Calu3 (cell line): Measurements from ENCODE around the gene C3AR1. TPM values are rescaled to one million over a fixed set of nuclear protein-coding genes. Genes with fewer than 3 reads are reported as not detected.

Source experiments
- BruUV-seq: library from RNA; stranded (reverse); fragments of 400-500 nt; replicated peaks from 2 replicates; lab custom pipeline; 2021; lab: Mats Ljungman, UMichigan
- CTCF ChIA-PET: fragments of 300-600 bp; sonication (Branson Sonifier 250); formaldehyde crosslinking; loops from one replicate; lab custom pipeline; 2022; ENCODE audit warnings: antibody characterized with exemption; lab: Charles Lee
- DNase-seq: peaks from one replicate; pipeline ENCODE4 v3.0.0; 2022
- H3K27ac Mint-ChIP-seq: one replicate; pipeline ENCODE4 v1.8.0; 2022; ENCODE audit warnings: mixed read lengths; ENCODE audit not compliant: unreplicated experiment
- H3K27me3 Mint-ChIP-seq: one replicate; pipeline ENCODE4 v1.8.0; 2022; ENCODE audit warnings: mixed read lengths; ENCODE audit not compliant: unreplicated experiment
- H3K36me3 Mint-ChIP-seq: one replicate; pipeline ENCODE4 v1.8.0; 2022; ENCODE audit warnings: mild to moderate bottlenecking, moderate library complexity, mixed read lengths; ENCODE audit not compliant: insufficient read depth, unreplicated experiment
- H3K4me1 Mint-ChIP-seq: one replicate; pipeline ENCODE4 v1.8.0; 2022; ENCODE audit warnings: mild to moderate bottlenecking, low read depth, mixed read lengths; ENCODE audit not compliant: unreplicated experiment
- H3K4me3 Mint-ChIP-seq: one replicate; pipeline ENCODE4 v1.8.0; 2022; ENCODE audit warnings: mild to moderate bottlenecking, low read depth, moderate library complexity, mixed read lengths; ENCODE audit not compliant: unreplicated experiment
- H3K9me3 Mint-ChIP-seq: one replicate; pipeline ENCODE4 v1.8.0; 2022; ENCODE audit warnings: low read depth, mixed read lengths; ENCODE audit not compliant: unreplicated experiment
- CTCF ChIP-seq: fragments of 200-600 bp; IDR thresholded peaks from one replicate; pipeline ENCODE4 v1.8.0; 2022; ENCODE audit warnings: antibody characterized with exemption; ENCODE audit not compliant: unreplicated experiment
- intact Hi-C: fragments of 100-400 bp; cut with micrococcal nuclease; formaldehyde crosslinking; loops from one replicate; pipeline ENCODE4 v1.10.0; 2022; ENCODE audit not compliant: unreplicated experiment
- total RNA-seq: library from RNA; stranded (reverse); gene quantifications from 2 replicates; pipeline ENCODE4 v1.2.3, GENCODE V29; 2022

Gene C3AR1
- total RNA-seq, 1 experiment from 2014 or later = not detected

GRCh38 chr12:8040791-8041190, 25.4 kb downstream of the C3AR1 start:
- H3K27ac Mint-ChIP-seq = no peak overlapping the region
- no peaks in the 10 kb centered on the region for H3K27me3 Mint-ChIP-seq
- CTCF ChIA-PET = interaction anchor here (0.7 kb wide), 2 partner anchors 107 to 857 kb away, joined by 3 read pairs; no protein-coding TSS in a partner anchor
- no TSS peak for BruUV-seq
- no peaks in the 10 kb centered on the region for H3K9me3 Mint-ChIP-seq
- intact Hi-C loops = loop anchor here (10.0 kb wide), 1 partner anchor 354 kb away; no protein-coding TSS in a partner anchor
- peaks cover 34% of the 10 kb centered on the region for H3K4me1 Mint-ChIP-seq
- no peak for DNase-seq
- peaks cover 7% of the 10 kb centered on the region for H3K36me3 Mint-ChIP-seq
- H3K4me3 Mint-ChIP-seq = no peak overlapping the region
- no peak for TF ChIP-seq CTCF

GRCh38 chr12:8038659-8039114, 27.5 kb downstream of the C3AR1 start:
- TF ChIP-seq CTCF = no peak
- intact Hi-C loops = loop anchor here (5.0 kb wide), 1 partner anchor 39 kb away; no protein-coding TSS in a partner anchor
- H3K36me3 Mint-ChIP-seq = peaks cover under 1% of the 10 kb centered on the region
- no peaks in the 10 kb centered on the region for H3K9me3 Mint-ChIP-seq
- H3K27ac Mint-ChIP-seq = no peak overlapping the region
- BruUV-seq = no TSS peak
- peak overlapping the region; percentile 35 for H3K4me3 Mint-ChIP-seq
- no peaks in the 10 kb centered on the region for H3K27me3 Mint-ChIP-seq
- peaks cover 55% of the 10 kb centered on the region for H3K4me1 Mint-ChIP-seq
- CTCF ChIA-PET = interaction anchor here (0.7 to 1.1 kb wide), 2 partner anchors 106 to 119 kb away, joined by 3 read pairs; no protein-coding TSS in a partner anchor
- peak; percentile 37 for DNase-seq

GRCh38 chr12:8037947-8038346, 28.2 kb downstream of the C3AR1 start:
- Mint-ChIP-seq H3K4me1 (peaks cover 59% of the 10 kb centered on the region), H3K27me3 (no peaks in the 10 kb centered on the region), H3K36me3 (peaks cover 8% of the 10 kb centered on the region), H3K27ac (peak overlapping the region; percentile 53), H3K4me3 (peak overlapping the region; percentile 35), H3K9me3 (no peaks in the 10 kb centered on the region)
- CTCF ChIA-PET = interaction anchor here (0.7 kb wide), 1 partner anchor 105 kb away, joined by 3 read pairs; no protein-coding TSS in a partner anchor
- intact Hi-C loops = loop anchor here (5.0 kb wide), 1 partner anchor 39 kb away; no protein-coding TSS in a partner anchor
- TF ChIP-seq CTCF = no peak
- no TSS peak for BruUV-seq
- DNase-seq = no peak

- Mint-ChIP-seq H3K9me3 (no peaks in the 10 kb centered on the region), H3K4me3 (no peak overlapping the region), H3K36me3 (peaks cover 16% of the 10 kb centered on the region), H3K4me1 (peaks cover 59% of the 10 kb centered on the region), H3K27ac (no peak overlapping the region), H3K27me3 (no peaks in the 10 kb centered on the region)
- DNase-seq = no peak
- intact Hi-C loops = loop anchor here (5.0 kb wide), 1 partner anchor 40 kb away; no protein-coding TSS in a partner anchor
- CTCF ChIA-PET = no interaction called here
- no peak for TF ChIP-seq CTCF
- no TSS peak for BruUV-seq
These were observed 29.0 kb downstream of the C3AR1 start for GRCh38 chr12:8037046-8037663.
